Stimulated activated naive CD4-positive, alpha-beta T cell (primary cell): Measurements from ENCODE around the gene MPRIP.

ENCODE experiments used
- DNase-seq, 6 experiments: peaks; one replicate each; lab custom pipeline; 2025; lab: John Stamatoyannopoulos, UW

MPRIP gene

DNA sequence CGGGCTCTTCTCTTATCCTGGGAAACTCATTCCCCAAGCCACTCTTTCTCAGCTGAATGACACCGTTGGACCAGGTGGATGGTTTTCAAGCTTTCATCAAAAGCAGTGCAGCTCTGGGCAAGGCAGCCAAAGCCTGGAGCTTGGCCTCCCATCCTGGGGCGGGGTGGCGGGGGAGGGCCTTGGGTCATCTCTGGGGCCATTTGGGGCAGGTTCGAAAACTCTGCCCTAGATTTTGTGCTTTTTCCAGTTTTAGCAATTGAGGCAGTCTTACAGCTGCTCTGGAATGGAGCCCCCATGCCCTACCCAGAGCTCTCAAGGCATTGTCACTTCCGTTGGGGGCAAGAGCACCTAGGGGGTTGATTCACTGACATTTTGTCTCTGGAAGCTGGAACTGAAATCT, 9.1 kb downstream of the MPRIP start:
- DNase-seq = no peak

DNA sequence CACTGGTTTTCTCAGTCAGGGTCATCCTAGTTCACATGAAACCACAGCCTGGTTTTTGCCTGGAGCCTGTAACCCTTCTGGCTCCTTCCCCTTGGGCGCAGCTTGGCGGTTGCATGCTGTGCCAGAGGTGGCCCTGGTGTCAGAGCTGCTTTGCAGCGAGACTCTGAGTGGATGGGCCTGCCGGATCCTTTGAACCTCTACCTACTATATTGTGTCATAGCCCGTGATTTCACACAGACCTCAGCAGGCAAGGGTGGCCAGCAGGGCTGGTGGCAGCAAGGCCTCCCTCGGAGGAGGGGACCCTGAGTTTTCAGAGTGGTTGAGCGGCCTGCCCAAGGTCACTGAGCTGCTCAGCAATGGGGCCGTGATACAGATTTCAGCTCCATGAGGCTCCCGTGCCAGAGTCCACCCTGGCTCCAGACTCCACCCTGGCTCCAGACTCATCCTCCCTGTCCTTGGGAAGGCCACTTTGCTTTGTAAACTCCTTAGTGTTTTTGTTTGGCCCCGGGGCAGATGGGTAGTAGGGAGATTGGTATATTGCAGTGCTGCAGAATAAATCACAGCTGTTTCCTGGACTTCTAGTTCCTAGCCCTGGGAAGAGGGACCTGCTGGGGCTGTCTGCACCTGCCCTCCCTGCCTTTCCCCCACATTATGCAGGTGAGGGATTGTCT, 9.7 kb downstream of the MPRIP start:
- no peak for DNase-seq

GRCh38 chr17:17052462-17053221, 10.4 kb downstream of the MPRIP start:
- DNase-seq = no peak

DNA sequence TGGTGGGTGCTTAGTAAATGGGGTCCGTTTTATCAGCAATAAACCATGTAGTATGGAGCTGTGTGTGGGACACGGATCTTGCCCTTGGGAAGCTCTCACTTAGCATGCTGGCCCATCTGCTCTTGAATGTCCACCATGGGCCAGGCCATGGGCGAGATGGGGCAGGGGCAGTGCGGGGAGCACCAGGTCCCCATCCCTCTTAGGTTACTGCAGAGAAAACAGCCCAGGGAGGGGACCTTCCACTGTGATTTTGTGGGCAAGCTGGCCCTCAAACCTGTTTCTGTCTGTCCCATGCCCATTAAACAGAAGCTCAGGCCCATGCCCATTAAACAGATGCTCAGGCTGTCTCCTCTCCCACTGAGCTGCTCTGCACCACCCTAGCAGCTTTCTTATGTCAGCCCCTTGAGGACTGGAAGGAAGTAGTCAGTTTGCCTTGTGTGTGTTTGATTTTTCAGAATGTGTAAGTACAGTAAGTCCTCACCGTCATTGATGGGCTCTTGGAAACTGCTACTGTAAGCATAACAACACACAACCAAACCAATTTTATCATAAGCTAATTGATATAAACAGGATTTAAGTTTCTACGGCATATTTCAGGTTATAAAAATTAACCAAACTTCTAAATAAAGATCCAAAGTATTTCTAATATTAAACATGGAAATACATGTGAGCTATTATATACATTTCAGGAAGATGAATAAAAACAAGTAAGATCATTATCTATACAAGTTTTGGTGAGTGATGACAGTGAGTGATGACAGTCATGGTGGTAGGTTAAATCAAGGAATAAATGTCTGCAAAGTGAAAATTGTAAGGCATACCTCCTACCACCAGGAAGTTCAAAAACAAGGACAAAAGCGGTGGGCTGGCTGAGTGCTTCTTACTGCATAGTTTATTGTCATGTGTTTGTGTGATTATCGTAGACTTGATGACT, 11.5 kb downstream of the MPRIP start:
- DNase-seq = no peak

DNA sequence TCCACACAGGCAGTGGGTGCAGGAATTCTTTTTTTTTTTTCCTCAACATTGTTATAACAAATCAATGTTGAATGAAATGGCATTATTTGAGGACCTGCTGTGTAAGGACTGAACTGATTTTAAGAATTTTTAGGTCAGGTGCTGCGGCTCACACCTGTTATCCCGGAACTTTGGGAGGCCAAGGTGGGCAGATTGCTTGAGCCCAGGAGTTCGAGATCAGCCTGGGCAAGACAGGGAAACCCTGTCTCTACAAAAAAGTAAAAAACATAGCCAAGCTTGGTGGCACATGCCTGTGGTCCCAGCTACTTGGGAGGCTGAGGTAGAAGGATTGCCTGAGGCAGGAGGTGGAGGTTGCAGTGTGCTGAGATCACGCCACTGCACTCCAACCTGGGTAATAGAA, 12.4 kb downstream of the MPRIP start:
- DNase-seq = no peak

GRCh38 chr17:17055286-17056155, 13.3 kb downstream of the MPRIP start:
- DNase-seq = no peak

DNA sequence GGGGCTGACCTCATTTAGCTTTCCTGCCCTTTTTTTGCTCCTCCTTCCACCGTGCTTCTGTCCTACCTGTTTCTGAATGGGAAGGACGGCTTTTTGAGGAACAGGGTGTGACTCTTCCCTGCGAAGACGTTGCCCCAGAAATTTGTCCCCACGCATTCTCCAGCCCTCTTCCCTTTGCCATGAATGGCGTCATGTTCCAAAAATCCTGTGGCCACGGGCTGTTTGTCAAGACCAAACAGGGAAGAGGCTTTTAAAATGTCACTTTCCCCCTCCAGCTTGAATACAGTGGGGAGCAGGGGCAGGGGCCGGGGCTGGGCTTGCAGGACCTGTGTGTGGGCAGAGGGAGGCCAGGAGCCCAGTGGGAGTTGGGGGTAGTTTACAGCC, 13.9 kb downstream of the MPRIP start:
- DNase-seq = no peak

GRCh38 chr17:17057057-17057551, 14.8 kb downstream of the MPRIP start:
- no peak for DNase-seq

DNA sequence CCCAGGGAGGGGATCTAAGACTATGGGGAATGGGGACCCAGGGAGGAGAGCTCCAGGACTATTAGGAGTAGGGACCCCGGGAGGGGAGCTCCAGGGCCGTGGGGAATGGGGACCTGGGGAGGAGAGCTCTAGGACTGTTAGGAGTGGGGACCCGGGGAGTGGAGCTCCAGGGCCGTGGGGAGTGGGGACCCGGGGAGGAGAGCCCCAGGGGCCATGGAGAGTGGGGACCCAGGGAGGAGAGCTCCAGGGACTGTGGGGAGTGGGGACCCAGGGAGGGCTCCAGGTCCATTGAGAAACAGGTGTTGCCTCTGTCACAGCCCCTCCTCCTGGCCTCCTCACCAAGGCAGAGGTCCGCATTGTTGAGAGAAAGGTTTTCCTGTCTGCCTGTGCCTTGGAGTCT, 16.0 kb downstream of the MPRIP start:
- DNase-seq = no peak

DNA sequence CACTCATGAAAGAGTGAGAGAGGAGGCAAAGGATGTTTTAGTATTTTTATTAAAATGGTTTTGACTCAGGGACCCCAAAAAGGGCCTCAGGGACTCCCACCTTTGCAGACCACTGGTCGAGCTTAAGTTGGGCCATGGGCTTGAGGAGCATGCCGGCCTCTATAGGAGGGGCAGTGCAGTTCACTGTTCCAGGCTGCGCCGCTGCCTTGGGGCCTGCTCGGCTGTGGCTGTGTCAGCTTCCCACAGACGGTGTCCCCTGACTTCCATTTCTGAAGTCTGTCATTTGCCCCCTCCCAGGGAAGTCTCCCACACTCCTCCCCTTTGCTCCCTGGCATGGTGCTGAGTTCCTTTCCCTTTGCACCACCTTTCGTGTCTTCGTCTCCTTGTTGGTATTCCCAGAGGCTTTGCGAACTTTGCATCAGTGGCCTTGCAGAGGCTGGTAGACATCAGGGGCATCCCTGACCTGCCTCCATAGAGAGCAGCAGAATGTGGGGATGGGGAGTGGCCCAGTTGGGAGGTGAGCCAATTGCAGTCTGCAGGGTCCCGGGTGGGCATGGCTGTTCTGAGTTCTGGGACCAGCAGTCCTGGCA, 17.1 kb downstream of the MPRIP start:
- no peak for DNase-seq

- DNase-seq = no peak
Observed at GRCh38 chr17:17060001-17060922, 18.0 kb downstream of the MPRIP start.

DNA sequence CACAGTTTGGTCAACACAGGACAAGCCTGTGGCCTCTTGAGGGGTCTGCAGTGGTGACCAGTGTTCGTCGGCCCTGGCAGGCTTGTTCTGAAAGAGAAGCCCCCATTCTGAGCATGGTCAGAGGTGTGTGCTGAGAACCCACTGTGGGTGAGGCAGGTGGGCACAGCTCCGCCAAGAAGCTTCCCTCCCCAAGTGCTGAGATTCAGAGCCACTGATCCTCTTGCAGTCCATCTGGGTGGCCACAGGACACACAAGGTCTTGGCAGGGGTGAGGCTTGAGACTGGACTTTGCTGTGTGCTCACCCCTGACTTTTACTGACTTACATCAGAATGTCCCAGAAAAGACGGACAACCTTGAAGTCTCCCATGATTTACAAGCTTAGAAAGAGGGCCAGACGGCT, 18.7 kb downstream of the MPRIP start:
- DNase-seq = no peak

DNA sequence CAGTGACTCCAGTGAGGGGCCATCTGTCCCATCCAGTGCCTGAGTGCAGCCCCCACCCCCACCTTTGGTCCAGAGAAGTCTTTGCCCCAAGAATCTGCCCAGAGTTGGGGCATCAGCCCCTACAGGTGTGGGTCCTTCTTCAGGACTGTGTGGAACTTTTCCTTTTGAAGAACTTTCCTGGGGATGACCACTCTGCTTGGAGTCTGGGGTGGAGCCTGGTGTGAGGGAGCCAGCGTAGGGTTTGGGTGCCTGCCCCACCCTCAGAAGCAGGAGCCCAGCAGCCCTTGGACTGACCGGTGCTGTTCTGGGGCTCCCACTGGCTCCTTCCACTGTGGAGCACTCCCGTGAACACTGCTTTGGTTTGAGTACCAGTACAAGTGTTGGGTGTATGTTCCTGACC, 19.3 kb downstream of the MPRIP start:
- DNase-seq = no peak

- no peak for DNase-seq
Observed at GRCh38 chr17:17062356-17062755, 20.1 kb downstream of the MPRIP start.

DNA sequence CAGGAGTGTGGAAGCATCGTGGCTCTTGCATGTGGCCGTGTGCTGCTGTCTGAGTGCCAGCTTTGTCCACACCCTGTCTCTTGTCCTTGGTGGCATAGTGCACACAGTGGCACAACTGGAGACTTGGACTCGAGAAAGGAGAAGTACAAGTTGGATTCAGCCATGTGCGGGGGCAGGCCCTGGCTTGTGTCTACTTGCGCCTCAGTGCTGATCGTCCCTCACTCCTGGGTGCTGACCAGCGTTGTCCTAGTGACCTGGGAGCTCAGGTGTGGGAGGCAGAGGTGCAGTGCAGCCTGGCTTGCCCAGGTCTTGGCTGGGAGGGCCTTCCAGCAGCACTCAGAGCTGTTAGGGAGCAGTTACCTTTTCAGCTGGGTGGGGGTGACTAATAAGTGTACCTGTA, 20.6 kb downstream of the MPRIP start:
- no peak for DNase-seq

DNA sequence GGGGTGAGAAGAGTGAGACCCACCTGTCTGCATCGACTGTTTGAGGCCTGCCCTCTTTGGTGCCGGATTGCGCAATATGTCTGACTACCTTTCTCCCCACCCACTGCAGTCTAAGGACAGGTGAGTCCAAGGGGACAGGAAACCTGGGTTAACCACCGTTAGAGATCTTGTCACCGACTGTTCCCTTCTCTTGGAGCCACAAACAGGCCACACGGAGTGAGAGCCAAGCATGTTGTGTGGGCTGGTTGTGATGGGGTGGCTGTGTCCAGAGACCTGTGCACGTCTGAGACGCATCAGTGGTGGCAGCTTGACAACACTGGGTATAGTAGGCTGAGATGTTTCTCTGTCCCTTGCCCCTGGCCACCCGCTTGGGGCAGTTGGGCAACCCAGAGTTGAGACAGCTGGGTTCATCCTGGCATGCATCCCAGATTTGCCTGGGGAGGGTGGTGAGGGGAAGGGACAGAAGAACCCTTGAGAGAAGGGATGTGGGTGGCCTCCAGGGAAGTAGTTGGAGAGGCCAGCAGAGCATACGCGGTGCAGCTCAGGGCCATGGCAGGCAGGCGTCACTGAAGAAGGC, 21.4 kb downstream of the MPRIP start:
- DNase-seq = no peak

DNA sequence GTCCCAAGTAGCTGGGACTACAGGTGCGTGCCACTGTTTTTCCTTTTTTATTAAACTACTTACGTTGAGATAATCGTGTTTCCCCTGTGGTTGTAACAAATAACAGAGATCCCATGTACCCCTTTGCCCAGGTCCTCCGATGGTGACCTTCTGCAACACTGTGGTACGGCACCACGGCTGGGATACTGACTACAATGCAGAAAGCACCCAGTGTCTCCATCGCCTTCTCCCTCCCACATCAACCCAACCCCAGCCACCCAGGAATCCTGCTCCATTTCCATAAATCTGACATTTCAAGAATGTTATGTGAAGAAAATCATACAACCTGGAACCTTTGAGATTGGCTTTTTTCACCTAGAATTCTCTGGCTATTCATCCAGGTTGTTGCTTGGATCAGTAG, 22.1 kb downstream of the MPRIP start:
- no peak for DNase-seq

DNA sequence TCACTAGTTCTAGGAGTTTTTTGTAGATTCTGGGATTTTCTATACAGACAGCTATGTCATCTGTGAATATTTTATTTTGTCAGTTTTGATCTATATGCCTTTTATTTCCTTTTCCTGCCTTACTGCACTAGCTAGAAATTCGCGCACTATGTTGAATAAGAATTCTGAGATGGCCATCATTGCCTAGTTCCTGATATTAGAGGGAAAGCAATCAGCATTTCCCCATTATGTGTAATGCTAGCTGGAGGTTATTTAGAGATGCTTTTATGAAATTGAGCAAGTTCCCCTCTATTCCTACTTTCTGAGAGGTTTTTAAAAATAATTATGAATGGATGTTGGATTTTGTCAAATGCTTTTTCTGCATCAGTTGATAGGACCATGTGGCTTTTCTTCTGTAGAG, 23.8 kb downstream of the MPRIP start:
- no peak for DNase-seq

DNA sequence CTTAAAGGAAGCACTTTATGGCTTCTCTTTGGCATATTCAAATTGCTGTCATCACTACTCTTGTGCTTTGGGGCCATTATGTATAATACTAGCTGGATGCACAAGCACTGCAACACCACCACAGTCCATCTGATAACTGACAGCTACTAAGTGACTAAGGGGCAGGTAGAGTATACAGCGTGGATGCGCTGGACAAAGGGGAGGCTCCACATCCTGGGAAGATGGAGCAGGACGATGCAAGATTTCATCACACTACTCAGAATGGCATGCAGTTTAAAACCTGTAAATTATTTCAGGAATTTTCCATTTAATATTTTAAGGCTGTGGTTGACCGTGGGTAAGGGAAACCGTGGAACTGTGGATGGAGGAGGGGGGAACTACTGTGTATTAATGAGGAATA, 25.0 kb downstream of the MPRIP start:
- no peak for DNase-seq

- DNase-seq = no peak
Observed at GRCh38 chr17:17069849-17070248, 27.6 kb downstream of the MPRIP start.
